H9 (cell line): Measurements from ENCODE around the gene DENND11. TPM values are rescaled to one million over a fixed set of nuclear protein-coding genes. Genes with fewer than 3 reads are reported as not detected.

Source experiments
- DNase-seq: peaks from one replicate; pipeline ENCODE4 v3.0.0-alpha.2; 2017
- H2AFZ ChIP-seq: one replicate; pipeline ENCODE4 v1.6.1; 2013; ENCODE audit warnings: mild to moderate bottlenecking, low read length, control low read depth, moderate library complexity
- H2AK5ac ChIP-seq: 2 replicates; pipeline ENCODE4 v1.6.1; 2013; ENCODE audit warnings: low read length, control low read depth, mixed read lengths; ENCODE audit not compliant: insufficient read length
- H2BK120ac ChIP-seq: one replicate; pipeline ENCODE4 v1.6.1; 2013; ENCODE audit warnings: low read depth, mild to moderate bottlenecking, low read length, control low read depth, inconsistent platforms; ENCODE audit not compliant: poor library complexity, severe bottlenecking
- H2BK12ac ChIP-seq: 2 replicates; pipeline ENCODE4 v1.6.1; 2013; ENCODE audit warnings: low read length, control low read depth, mixed read lengths, low read depth; ENCODE audit not compliant: insufficient read length
- H2BK15ac ChIP-seq: 2 replicates; pipeline ENCODE4 v1.6.1; 2013; ENCODE audit warnings: low read depth, low read length, control low read depth
- H2BK20ac ChIP-seq: one replicate; pipeline ENCODE4 v1.6.1; 2013; ENCODE audit warnings: low read depth, mild to moderate bottlenecking, low read length, control low read depth, inconsistent platforms; ENCODE audit not compliant: poor library complexity, severe bottlenecking
- H2BK5ac ChIP-seq: 2 replicates; pipeline ENCODE4 v1.6.1; 2013; ENCODE audit warnings: low read length, control low read depth, mixed read lengths; ENCODE audit not compliant: insufficient read length
- H3K14ac ChIP-seq: 2 replicates; pipeline ENCODE4 v1.6.1; 2013; ENCODE audit warnings: low read length, control low read depth; ENCODE audit not compliant: insufficient read depth
- H3K18ac ChIP-seq: 2 replicates; pipeline ENCODE4 v1.6.1; 2013; ENCODE audit warnings: low read depth, mild to moderate bottlenecking, mixed read lengths, low read length, control low read depth; ENCODE audit not compliant: insufficient read length
- H3K23ac ChIP-seq: 2 replicates; pipeline ENCODE4 v1.6.1; 2013; ENCODE audit warnings: low read length, control low read depth, mixed read lengths, low read depth; ENCODE audit not compliant: insufficient read length
- H3K23me2 ChIP-seq: 2 replicates; pipeline ENCODE4 v1.6.1; 2013; ENCODE audit warnings: low read depth, mild to moderate bottlenecking, mixed read lengths, low read length, control low read depth; ENCODE audit not compliant: insufficient read length, poor library complexity, severe bottlenecking
- H3K27ac ChIP-seq: 2 replicates; pipeline ENCODE4 v1.5.1; 2013; ENCODE audit warnings: low read length, control low read depth, mixed read lengths, low read depth; ENCODE audit not compliant: insufficient read length
- H3K27me3 ChIP-seq: 2 replicates; pipeline ENCODE4 v1.6.1; 2013; ENCODE audit warnings: low read length, control low read depth, inconsistent platforms; ENCODE audit not compliant: insufficient read depth
- H3K4ac ChIP-seq: 2 replicates; pipeline ENCODE4 v1.6.1; 2013; ENCODE audit warnings: low read depth, mild to moderate bottlenecking, control low read depth, inconsistent platforms, low read length, moderate library complexity
- H3K4me1 ChIP-seq: 2 replicates; pipeline ENCODE4 v1.6.1; 2013; ENCODE audit warnings: low read length, control low read depth, inconsistent platforms; ENCODE audit not compliant: insufficient read depth
- H3K4me2 ChIP-seq: 2 replicates; pipeline ENCODE4 v1.6.1; 2013; ENCODE audit warnings: low read length, control low read depth, mixed read lengths; ENCODE audit not compliant: insufficient read length, insufficient read depth
- H3K56ac ChIP-seq: 2 replicates; pipeline ENCODE4 v1.6.1; 2013; ENCODE audit warnings: low read depth, mild to moderate bottlenecking, mixed read lengths, low read length, control low read depth; ENCODE audit not compliant: insufficient read length
- H3K79me1 ChIP-seq: 2 replicates; pipeline ENCODE4 v1.6.1; 2013; ENCODE audit warnings: low read depth, mild to moderate bottlenecking, moderate library complexity, low read length, control low read depth, inconsistent platforms; ENCODE audit not compliant: insufficient read depth, poor library complexity, severe bottlenecking
- H3K79me2 ChIP-seq: 2 replicates; pipeline ENCODE4 v1.6.1; 2013; ENCODE audit warnings: low read length, control low read depth, inconsistent platforms; ENCODE audit not compliant: insufficient read depth
- H3K9ac ChIP-seq: 2 replicates; pipeline ENCODE4 v1.6.1; 2013; ENCODE audit warnings: low read length, control low read depth, mixed read lengths; ENCODE audit not compliant: insufficient read length; ENCODE audit errors: extremely low read depth
- H3K9me3 ChIP-seq: one replicate; pipeline ENCODE4 v1.6.1; 2013; ENCODE audit warnings: low read depth, low read length, inconsistent platforms; ENCODE audit not compliant: control insufficient read depth
- H3T11ph ChIP-seq: one replicate; pipeline ENCODE4 v1.6.1; 2013; ENCODE audit warnings: mild to moderate bottlenecking, low read length, control low read depth, inconsistent platforms
- H4K20me1 ChIP-seq: one replicate; pipeline ENCODE4 v1.6.1; 2013; ENCODE audit not compliant: control insufficient read depth, insufficient read length, insufficient read depth
- H4K5ac ChIP-seq: 2 replicates; pipeline ENCODE4 v1.6.1; 2013; ENCODE audit warnings: low read depth, mild to moderate bottlenecking, mixed read lengths, low read length, control low read depth; ENCODE audit not compliant: insufficient read length
- H4K8ac ChIP-seq: replicated peaks from 2 replicates; pipeline ENCODE4 v1.6.1; 2013; ENCODE audit warnings: low read length, control low read depth, mixed read lengths, low read depth; ENCODE audit not compliant: insufficient read length
- H4K91ac ChIP-seq: 2 replicates; pipeline ENCODE4 v1.6.1; 2013; ENCODE audit warnings: low read depth, mild to moderate bottlenecking, moderate library complexity, mixed read lengths, low read length, control low read depth; ENCODE audit not compliant: insufficient read length
- H3K27ac Mint-ChIP-seq, 3 experiments: 2 replicates in 2 of 3; 3 replicates in 1 of 3; pipeline ENCODE4 v1.8.0; 2020 to 2021; ENCODE audit warnings: mixed read lengths in 3 of 3, mild to moderate bottlenecking in 1 of 3, moderate library complexity in 1 of 3
- H3K27me3 Mint-ChIP-seq: 2 replicates; pipeline ENCODE4 v1.8.0; 2021; ENCODE audit warnings: low read depth, mild to moderate bottlenecking, moderate library complexity, mixed read lengths
- H3K36me3 Mint-ChIP-seq, 3 experiments: 2 replicates in 2 of 3; 3 replicates in 1 of 3; pipeline ENCODE4 v1.8.0; 2020 to 2021; ENCODE audit warnings: low read depth in 3 of 3, mixed read lengths in 3 of 3; ENCODE audit not compliant: insufficient read depth in 1 of 3
- H3K4me1 Mint-ChIP-seq, 2 experiments: 2 replicates each; pipeline ENCODE4 v1.8.0; 2020; ENCODE audit warnings: mixed read lengths in 2 of 2
- H3K4me3 Mint-ChIP-seq, 2 experiments: 2 replicates in 1 of 2; 3 replicates in 1 of 2; pipeline ENCODE4 v1.8.0; 2020 to 2021; ENCODE audit warnings: mild to moderate bottlenecking in 2 of 2, mixed read lengths in 2 of 2, moderate library complexity in 1 of 2
- H3K9me3 Mint-ChIP-seq, 2 experiments: 2 replicates in 1 of 2; 3 replicates in 1 of 2; pipeline ENCODE4 v1.8.0; 2020; ENCODE audit warnings: mild to moderate bottlenecking in 2 of 2, mixed read lengths in 2 of 2, moderate library complexity in 1 of 2
- CTCF ChIP-seq: fragments of 200-600 bp; sonication (generic); conservative IDR thresholded peaks from 3 replicates; pipeline ENCODE4 v1.8.0; 2021; ENCODE audit warnings: antibody characterized with exemption, mild to moderate bottlenecking
- WGBS: extraction: QIAGEN DNeasy Blood & Tissue Kit; methylation state at CpG from one replicate; pipeline ENCODE4 v1.1.7; 2013; ENCODE audit warnings: missing lambda C conversion rate, low lambda C conversion rate, mixed read lengths; ENCODE audit not compliant: insufficient read length; ENCODE audit errors: extremely low coverage; 5-methylcytosine and 5-hydroxymethylcytosine counted together
- total RNA-seq: library from RNA; stranded (reverse); gene quantifications from 2 replicates; pipeline ENCODE4 v1.2.1, GENCODE V29; 2021

DENND11 gene
- total RNA-seq, 1 experiment from 2014 or later = 21.9 TPM

GRCh38 chr7:141676618-141677017 is 25.3 kb downstream of the DENND11 start:
- Histone ChIP-seq H2BK120ac (no peak overlapping the region), H3K27ac (no peak overlapping the region), H3K23ac (no peak overlapping the region), H3K27me3 (no peaks in the 10 kb centered on the region), H3K9me3 (no peaks in the 10 kb centered on the region), H4K91ac (no peak overlapping the region), H3K56ac (no peak overlapping the region), H3K23me2 (no peaks in the 10 kb centered on the region), H2AK5ac (no peak overlapping the region), H3K14ac (no peak overlapping the region), H3K4me1 (peaks cover 5% of the 10 kb centered on the region; the same call in 1 of the 2 replicates), H4K5ac (no peak overlapping the region), H2BK12ac (no peak overlapping the region), H3K9ac (no peak overlapping the region), H3K18ac (no peak overlapping the region), H3K79me2 (no peaks in the 10 kb centered on the region), H2BK20ac (no peak overlapping the region), H3K4ac (no peak overlapping the region), H3T11ph (no peak overlapping the region), H4K20me1 (no peaks in the 10 kb centered on the region), H3K4me2 (no peak overlapping the region), H4K8ac (no peak overlapping the region), H2BK15ac (no peak overlapping the region), H2BK5ac (no peak overlapping the region), H2AFZ (no peak overlapping the region), H3K79me1 (no peaks in the 10 kb centered on the region)
- no peak for DNase-seq
- WGBS = no CpG with 5 or more reads among the region's 3 CpGs
- TF ChIP-seq CTCF = no peak
- no peak overlapping the region for H3K4me3 Mint-ChIP-seq
- peaks cover 2 to 3% of the 10 kb centered on the region in 2 experiments; a peak in 3 of 5 replicates for H3K9me3 Mint-ChIP-seq
- peaks cover 7 to 14% of the 10 kb centered on the region in 2 experiments for H3K4me1 Mint-ChIP-seq
- H3K27ac Mint-ChIP-seq = no peak overlapping the region
- H3K36me3 Mint-ChIP-seq = peaks cover 17 to 26% (median 20%) of the 10 kb centered on the region in 3 experiments; a peak in 6 of 7 replicates
- no peaks in the 10 kb centered on the region for H3K27me3 Mint-ChIP-seq
